Trophoblast cell (in vitro differentiated cells and primary cell): Measurements from ENCODE around the gene LSS.
A peak's percentile ranks its signal among the peaks of the same experiment; 100 is the strongest.
"Not testable (repeated sequence)": the region's sequence is repeated elsewhere in the genome, so short reads cannot be mapped to it uniquely, and the experiment has no call there.

Experiments used
- DNase-seq, 2 donors: peaks; one replicate each; pipeline ENCODE4 v3.0.0-alpha.2; 2016
- H2AFZ ChIP-seq: 2 replicates; pipeline ENCODE4 v1.6.1; 2013; ENCODE audit warnings: low read length, moderate library complexity, mild to moderate bottlenecking; ENCODE audit not compliant: insufficient read depth, poor library complexity
- H2AK5ac ChIP-seq: 2 replicates; pipeline ENCODE4 v1.6.1; 2013; ENCODE audit warnings: mild to moderate bottlenecking, low read length
- H2BK120ac ChIP-seq: 2 replicates; pipeline ENCODE4 v1.6.1; 2013; ENCODE audit warnings: low read length, mild to moderate bottlenecking, moderate library complexity; ENCODE audit not compliant: insufficient read depth, poor library complexity
- H2BK12ac ChIP-seq: 2 replicates; pipeline ENCODE4 v1.6.1; 2013; ENCODE audit warnings: mild to moderate bottlenecking, low read length, moderate library complexity
- H2BK5ac ChIP-seq: 2 replicates; pipeline ENCODE4 v1.6.1; 2013; ENCODE audit warnings: low read length, low read depth, moderate library complexity, mild to moderate bottlenecking; ENCODE audit not compliant: poor library complexity
- H3K14ac ChIP-seq: 2 replicates; pipeline ENCODE4 v1.6.1; 2013; ENCODE audit warnings: mild to moderate bottlenecking, low read length
- H3K18ac ChIP-seq: 2 replicates; pipeline ENCODE4 v1.6.1; 2013; ENCODE audit warnings: mild to moderate bottlenecking, low read length
- H3K23ac ChIP-seq: 2 replicates; pipeline ENCODE4 v1.6.1; 2013; ENCODE audit warnings: low read length
- H3K27ac ChIP-seq: 2 replicates; pipeline ENCODE4 v1.5.1; 2013; ENCODE audit warnings: low read depth, mild to moderate bottlenecking, inconsistent platforms, low read length, moderate library complexity
- H3K27me3 ChIP-seq: 2 replicates; pipeline ENCODE4 v1.6.1; 2013; ENCODE audit warnings: inconsistent platforms, mild to moderate bottlenecking, low read length, moderate library complexity; ENCODE audit not compliant: insufficient read depth
- H3K36me3 ChIP-seq, 2 experiments: 1 replicate in 1 of 2; 2 replicates in 1 of 2; pipeline ENCODE4 v1.6.1; 2013; ENCODE audit warnings: low read length in 2 of 2, mild to moderate bottlenecking in 2 of 2, moderate library complexity in 1 of 2; ENCODE audit not compliant: insufficient read depth in 2 of 2, control insufficient read depth in 1 of 2
- H3K4ac ChIP-seq: 2 replicates; pipeline ENCODE4 v1.6.1; 2013; ENCODE audit warnings: low read depth, mild to moderate bottlenecking, low read length, moderate library complexity
- H3K4me1 ChIP-seq, 2 experiments: 1 replicate in 1 of 2; 2 replicates in 1 of 2; pipeline ENCODE4 v1.6.1; 2013; ENCODE audit warnings: low read length in 2 of 2, mild to moderate bottlenecking in 2 of 2, moderate library complexity in 1 of 2; ENCODE audit not compliant: insufficient read depth in 2 of 2, control insufficient read depth in 1 of 2
- H3K4me2 ChIP-seq: 2 replicates; pipeline ENCODE4 v1.6.1; 2013; ENCODE audit warnings: inconsistent platforms, mild to moderate bottlenecking, low read length, moderate library complexity
- H3K4me3 ChIP-seq: 2 replicates; pipeline ENCODE4 v1.5.1; 2013; ENCODE audit warnings: mild to moderate bottlenecking, low read depth, low read length, inconsistent platforms
- H3K79me1 ChIP-seq: one replicate; pipeline ENCODE4 v1.6.1; 2013; ENCODE audit warnings: low read length
- H3K79me2 ChIP-seq: 2 replicates; pipeline ENCODE4 v1.6.1; 2013; ENCODE audit warnings: low read length, mild to moderate bottlenecking; ENCODE audit not compliant: control insufficient read depth, insufficient read depth, poor library complexity
- H3K9ac ChIP-seq: 2 replicates; pipeline ENCODE4 v1.6.1; 2013; ENCODE audit warnings: mild to moderate bottlenecking, low read length
- H3K9me3 ChIP-seq: 2 replicates; pipeline ENCODE4 v1.6.1; 2013; ENCODE audit warnings: low read depth, mild to moderate bottlenecking, control low read depth, inconsistent platforms, low read length; ENCODE audit not compliant: insufficient read depth
- H4K12ac ChIP-seq: 2 replicates; pipeline ENCODE4 v1.6.1; 2013; ENCODE audit warnings: low read depth, mild to moderate bottlenecking, low read length, moderate library complexity
- H4K8ac ChIP-seq: 2 replicates; pipeline ENCODE4 v1.6.1; 2013; ENCODE audit warnings: low read depth, mild to moderate bottlenecking, low read length, moderate library complexity
- H4K91ac ChIP-seq: one replicate; pipeline ENCODE4 v1.6.1; 2013; ENCODE audit warnings: low read depth, mild to moderate bottlenecking, low read length, moderate library complexity
- WGBS: extraction: QIAGEN DNeasy Blood & Tissue Kit; methylation state at CpG from one replicate; pipeline ENCODE4 v1.1.7; 2013; ENCODE audit warnings: missing lambda C conversion rate; ENCODE audit not compliant: insufficient read length, insufficient coverage; ENCODE audit errors: extremely low coverage; 5-methylcytosine and 5-hydroxymethylcytosine counted together

The LSS gene

GRCh38 chr21:46205166-46205565 is 23.4 kb downstream of the LSS start:
- H3K4me3 ChIP-seq: no peak overlapping the region
- no peak overlapping the region for H2AFZ ChIP-seq
- no peak overlapping the region for H3K4ac ChIP-seq
- H3K18ac ChIP-seq: no peak overlapping the region
- H3K79me2 ChIP-seq: no peaks in the 10 kb centered on the region
- H3K9ac ChIP-seq: no peak overlapping the region
- no peak for DNase-seq
- H2BK12ac ChIP-seq: no peak overlapping the region
- no peak overlapping the region for H2BK5ac ChIP-seq
- H4K91ac ChIP-seq: no peak overlapping the region
- no peaks in the 10 kb centered on the region for H3K27me3 ChIP-seq
- H3K9me3 ChIP-seq: no peaks in the 10 kb centered on the region
- no peaks in the 10 kb centered on the region for H3K4me1 ChIP-seq
- H3K36me3 ChIP-seq: peaks cover 65% of the 10 kb centered on the region in 2 experiments
- no peak overlapping the region for H4K8ac ChIP-seq
- H3K23ac ChIP-seq: no peak overlapping the region
- H3K27ac ChIP-seq: no peak overlapping the region
- H2BK120ac ChIP-seq: no peak overlapping the region
- H2AK5ac ChIP-seq: no peak overlapping the region
- no peak overlapping the region for H3K14ac ChIP-seq
- no peak overlapping the region for H4K12ac ChIP-seq
- H3K79me1 ChIP-seq: no peaks in the 10 kb centered on the region
- no peak overlapping the region for H3K4me2 ChIP-seq
- no CpG with 5 or more reads among the region's 18 CpGs for WGBS

- no CpG with 5 or more reads among the region's 8 CpGs for WGBS
- H2BK5ac ChIP-seq: no peak overlapping the region
- no peak overlapping the region for H2BK12ac ChIP-seq
- H3K27ac ChIP-seq: no peak overlapping the region
- no peak overlapping the region for H2AK5ac ChIP-seq
- H3K23ac ChIP-seq: no peak overlapping the region
- no peaks in the 10 kb centered on the region for H3K79me2 ChIP-seq
- no peak overlapping the region for H4K8ac ChIP-seq
- no peak overlapping the region for H3K4me3 ChIP-seq
- H3K27me3 ChIP-seq: no peaks in the 10 kb centered on the region
- DNase-seq: no peak
- H3K36me3 ChIP-seq: peaks cover 50 to 56% of the 10 kb centered on the region in 2 experiments
- no peak overlapping the region for H3K18ac ChIP-seq
- no peak overlapping the region for H2AFZ ChIP-seq
- no peak overlapping the region for H3K4me2 ChIP-seq
- no peak overlapping the region for H2BK120ac ChIP-seq
- no peak overlapping the region for H3K4ac ChIP-seq
- H4K91ac ChIP-seq: no peak overlapping the region
- no peaks in the 10 kb centered on the region for H3K4me1 ChIP-seq
- no peak overlapping the region for H4K12ac ChIP-seq
- H3K14ac ChIP-seq: no peak overlapping the region
- H3K79me1 ChIP-seq: no peaks in the 10 kb centered on the region
- H3K9me3 ChIP-seq: no peaks in the 10 kb centered on the region
- no peak overlapping the region for H3K9ac ChIP-seq
Measured at GRCh38 chr21:46203203-46203600, 25.4 kb downstream of the LSS start.

- Histone ChIP-seq H3K79me1 (no peaks in the 10 kb centered on the region), H3K4me1 (no peaks in the 10 kb centered on the region), H2BK120ac (no peak overlapping the region), H3K27ac (no peak overlapping the region), H3K36me3 (peaks cover 46 to 53% of the 10 kb centered on the region in 2 experiments), H3K4ac (no peak overlapping the region), H3K18ac (no peak overlapping the region), H3K4me3 (no peak overlapping the region), H2AK5ac (no peak overlapping the region), H3K23ac (no peak overlapping the region), H3K14ac (no peak overlapping the region), H4K91ac (no peak overlapping the region), H2AFZ (no peak overlapping the region), H3K27me3 (no peaks in the 10 kb centered on the region), H3K79me2 (no peaks in the 10 kb centered on the region), H2BK5ac (no peak overlapping the region), H4K12ac (no peak overlapping the region), H4K8ac (no peak overlapping the region), H3K4me2 (no peak overlapping the region), H2BK12ac (no peak overlapping the region), H3K9me3 (no peaks in the 10 kb centered on the region), H3K9ac (no peak overlapping the region)
- WGBS: no CpG with 5 or more reads among the region's 6 CpGs
- DNase-seq: peak; percentile 84 to 88
Measured at GRCh38 chr21:46202592-46203202, 25.9 kb downstream of the LSS start.

GRCh38 chr21:46200877-46201803 is 27.4 kb downstream of the LSS start:
- Histone ChIP-seq H3K27ac (peak overlapping the region; percentile 55), H3K36me3 (peaks cover 42 to 44% of the 10 kb centered on the region in 2 experiments)
- H3K4me2 ChIP-seq, H3K79me1 ChIP-seq, H4K8ac ChIP-seq, H3K4me3 ChIP-seq, H3K9ac ChIP-seq, H2BK120ac ChIP-seq, H3K4ac ChIP-seq, H3K27me3 ChIP-seq, H3K9me3 ChIP-seq, H2BK5ac ChIP-seq, H2AK5ac ChIP-seq, H4K12ac ChIP-seq, H3K14ac ChIP-seq, H3K4me1 ChIP-seq, H2BK12ac ChIP-seq, H3K79me2 ChIP-seq, H4K91ac ChIP-seq, H3K18ac ChIP-seq, H3K23ac ChIP-seq, H2AFZ ChIP-seq: not testable (repeated sequence)
- DNase-seq: peak; percentile 66 to 88
- no CpG with 5 or more reads among the region's 8 CpGs for WGBS
